GM23248 (cell line): ENCODE measurements around the gene GOLGA1.
"Not testable (repeated sequence)": the region's sequence is repeated elsewhere in the genome, so short reads cannot be mapped to it uniquely, and the experiment has no call there.

Experiments
- EZH2 ChIP-seq: fragments of 200-600 bp; sonication (generic); IDR thresholded peaks from 2 replicates; pipeline ENCODE4 v1.6.1; 2018; ENCODE audit warnings: antibody characterized with exemption, mild to moderate bottlenecking; ENCODE audit not compliant: insufficient read depth, poor library complexity, severe bottlenecking
- EZH2phosphoT487 ChIP-seq: fragments of 200-600 bp; sonication (generic); IDR thresholded peaks from 2 replicates; pipeline ENCODE4 v1.6.1; 2018; ENCODE audit warnings: antibody characterized with exemption, moderate library complexity, mild to moderate bottlenecking, low read depth; ENCODE audit not compliant: insufficient read depth

DNA sequence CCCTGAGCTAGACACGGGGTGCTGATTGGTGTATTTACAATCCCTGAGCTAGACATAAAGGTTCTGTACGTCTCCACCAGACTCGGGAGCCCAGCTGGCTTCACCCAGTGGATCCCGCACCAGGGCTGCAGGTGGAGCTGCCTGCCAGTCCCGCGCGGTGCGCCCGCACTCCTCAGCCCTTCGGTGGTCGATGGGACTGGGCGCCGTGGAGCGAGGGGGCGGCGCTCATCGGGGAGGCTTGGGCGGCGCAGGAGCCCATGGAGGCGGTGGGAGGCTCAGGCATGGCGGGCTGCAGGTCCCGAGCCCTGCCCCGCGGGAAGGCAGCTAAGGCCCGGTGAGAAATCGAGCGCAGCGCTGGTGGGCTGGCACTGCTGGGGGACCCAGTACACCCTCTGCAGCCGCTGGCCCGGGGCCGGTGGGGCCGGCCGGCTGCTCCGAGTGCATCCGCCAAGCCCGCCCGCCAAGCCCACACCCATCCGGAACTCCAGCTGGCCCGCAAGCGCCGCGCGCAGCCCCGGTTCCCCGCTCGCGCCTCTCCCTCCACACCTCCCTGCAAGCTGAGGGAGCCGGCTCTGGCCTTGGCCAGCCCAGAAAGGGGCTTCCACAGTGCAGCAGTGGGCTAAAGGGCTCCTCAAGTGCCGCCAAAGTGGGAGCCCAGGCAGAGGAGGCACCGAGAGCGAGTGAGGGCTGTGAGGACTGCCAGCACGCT is 102.2 kb downstream of the GOLGA1 start:
- not testable (repeated sequence) for TF ChIP-seq EZH2, EZH2phosphoT487
